H9 (cell line): ENCODE results near the gene MB. TPM values are rescaled to one million over a fixed set of nuclear protein-coding genes. Genes with fewer than 3 reads are reported as not detected.

Experiments
- DNase-seq: peaks from one replicate; pipeline ENCODE4 v3.0.0-alpha.2; 2017
- H2AFZ ChIP-seq: one replicate; pipeline ENCODE4 v1.6.1; 2013; ENCODE audit warnings: mild to moderate bottlenecking, low read length, control low read depth, moderate library complexity
- H2AK5ac ChIP-seq: 2 replicates; pipeline ENCODE4 v1.6.1; 2013; ENCODE audit warnings: low read length, control low read depth, mixed read lengths; ENCODE audit not compliant: insufficient read length
- H2BK120ac ChIP-seq: one replicate; pipeline ENCODE4 v1.6.1; 2013; ENCODE audit warnings: low read depth, mild to moderate bottlenecking, low read length, control low read depth, inconsistent platforms; ENCODE audit not compliant: poor library complexity, severe bottlenecking
- H2BK12ac ChIP-seq: 2 replicates; pipeline ENCODE4 v1.6.1; 2013; ENCODE audit warnings: low read length, control low read depth, mixed read lengths, low read depth; ENCODE audit not compliant: insufficient read length
- H2BK15ac ChIP-seq: 2 replicates; pipeline ENCODE4 v1.6.1; 2013; ENCODE audit warnings: low read depth, low read length, control low read depth
- H2BK20ac ChIP-seq: one replicate; pipeline ENCODE4 v1.6.1; 2013; ENCODE audit warnings: low read depth, mild to moderate bottlenecking, low read length, control low read depth, inconsistent platforms; ENCODE audit not compliant: poor library complexity, severe bottlenecking
- H2BK5ac ChIP-seq: 2 replicates; pipeline ENCODE4 v1.6.1; 2013; ENCODE audit warnings: low read length, control low read depth, mixed read lengths; ENCODE audit not compliant: insufficient read length
- H3K14ac ChIP-seq: 2 replicates; pipeline ENCODE4 v1.6.1; 2013; ENCODE audit warnings: low read length, control low read depth; ENCODE audit not compliant: insufficient read depth
- H3K18ac ChIP-seq: 2 replicates; pipeline ENCODE4 v1.6.1; 2013; ENCODE audit warnings: low read depth, mild to moderate bottlenecking, mixed read lengths, low read length, control low read depth; ENCODE audit not compliant: insufficient read length
- H3K23ac ChIP-seq: 2 replicates; pipeline ENCODE4 v1.6.1; 2013; ENCODE audit warnings: low read length, control low read depth, mixed read lengths, low read depth; ENCODE audit not compliant: insufficient read length
- H3K23me2 ChIP-seq: 2 replicates; pipeline ENCODE4 v1.6.1; 2013; ENCODE audit warnings: low read depth, mild to moderate bottlenecking, mixed read lengths, low read length, control low read depth; ENCODE audit not compliant: insufficient read length, poor library complexity, severe bottlenecking
- H3K27ac ChIP-seq: 2 replicates; pipeline ENCODE4 v1.5.1; 2013; ENCODE audit warnings: low read length, control low read depth, mixed read lengths, low read depth; ENCODE audit not compliant: insufficient read length
- H3K27me3 ChIP-seq: 2 replicates; pipeline ENCODE4 v1.6.1; 2013; ENCODE audit warnings: low read length, control low read depth, inconsistent platforms; ENCODE audit not compliant: insufficient read depth
- H3K4ac ChIP-seq: 2 replicates; pipeline ENCODE4 v1.6.1; 2013; ENCODE audit warnings: low read depth, mild to moderate bottlenecking, control low read depth, inconsistent platforms, low read length, moderate library complexity
- H3K4me1 ChIP-seq: 2 replicates; pipeline ENCODE4 v1.6.1; 2013; ENCODE audit warnings: low read length, control low read depth, inconsistent platforms; ENCODE audit not compliant: insufficient read depth
- H3K4me2 ChIP-seq: 2 replicates; pipeline ENCODE4 v1.6.1; 2013; ENCODE audit warnings: low read length, control low read depth, mixed read lengths; ENCODE audit not compliant: insufficient read length, insufficient read depth
- H3K56ac ChIP-seq: 2 replicates; pipeline ENCODE4 v1.6.1; 2013; ENCODE audit warnings: low read depth, mild to moderate bottlenecking, mixed read lengths, low read length, control low read depth; ENCODE audit not compliant: insufficient read length
- H3K79me1 ChIP-seq: 2 replicates; pipeline ENCODE4 v1.6.1; 2013; ENCODE audit warnings: low read depth, mild to moderate bottlenecking, moderate library complexity, low read length, control low read depth, inconsistent platforms; ENCODE audit not compliant: insufficient read depth, poor library complexity, severe bottlenecking
- H3K79me2 ChIP-seq: 2 replicates; pipeline ENCODE4 v1.6.1; 2013; ENCODE audit warnings: low read length, control low read depth, inconsistent platforms; ENCODE audit not compliant: insufficient read depth
- H3K9ac ChIP-seq: 2 replicates; pipeline ENCODE4 v1.6.1; 2013; ENCODE audit warnings: low read length, control low read depth, mixed read lengths; ENCODE audit not compliant: insufficient read length; ENCODE audit errors: extremely low read depth
- H3K9me3 ChIP-seq: one replicate; pipeline ENCODE4 v1.6.1; 2013; ENCODE audit warnings: low read depth, low read length, inconsistent platforms; ENCODE audit not compliant: control insufficient read depth
- H3T11ph ChIP-seq: one replicate; pipeline ENCODE4 v1.6.1; 2013; ENCODE audit warnings: mild to moderate bottlenecking, low read length, control low read depth, inconsistent platforms
- H4K20me1 ChIP-seq: one replicate; pipeline ENCODE4 v1.6.1; 2013; ENCODE audit not compliant: control insufficient read depth, insufficient read length, insufficient read depth
- H4K5ac ChIP-seq: 2 replicates; pipeline ENCODE4 v1.6.1; 2013; ENCODE audit warnings: low read depth, mild to moderate bottlenecking, mixed read lengths, low read length, control low read depth; ENCODE audit not compliant: insufficient read length
- H4K8ac ChIP-seq: replicated peaks from 2 replicates; pipeline ENCODE4 v1.6.1; 2013; ENCODE audit warnings: low read length, control low read depth, mixed read lengths, low read depth; ENCODE audit not compliant: insufficient read length
- H4K91ac ChIP-seq: 2 replicates; pipeline ENCODE4 v1.6.1; 2013; ENCODE audit warnings: low read depth, mild to moderate bottlenecking, moderate library complexity, mixed read lengths, low read length, control low read depth; ENCODE audit not compliant: insufficient read length
- H3K27ac Mint-ChIP-seq, 3 experiments: 2 replicates in 2 of 3; 3 replicates in 1 of 3; pipeline ENCODE4 v1.8.0; 2020 to 2021; ENCODE audit warnings: mixed read lengths in 3 of 3, mild to moderate bottlenecking in 1 of 3, moderate library complexity in 1 of 3
- H3K27me3 Mint-ChIP-seq: 2 replicates; pipeline ENCODE4 v1.8.0; 2021; ENCODE audit warnings: low read depth, mild to moderate bottlenecking, moderate library complexity, mixed read lengths
- H3K36me3 Mint-ChIP-seq, 3 experiments: 2 replicates in 2 of 3; 3 replicates in 1 of 3; pipeline ENCODE4 v1.8.0; 2020 to 2021; ENCODE audit warnings: low read depth in 3 of 3, mixed read lengths in 3 of 3; ENCODE audit not compliant: insufficient read depth in 1 of 3
- H3K4me1 Mint-ChIP-seq, 2 experiments: 2 replicates each; pipeline ENCODE4 v1.8.0; 2020; ENCODE audit warnings: mixed read lengths in 2 of 2
- H3K4me3 Mint-ChIP-seq, 2 experiments: 2 replicates in 1 of 2; 3 replicates in 1 of 2; pipeline ENCODE4 v1.8.0; 2020 to 2021; ENCODE audit warnings: mild to moderate bottlenecking in 2 of 2, mixed read lengths in 2 of 2, moderate library complexity in 1 of 2
- H3K9me3 Mint-ChIP-seq, 2 experiments: 2 replicates in 1 of 2; 3 replicates in 1 of 2; pipeline ENCODE4 v1.8.0; 2020; ENCODE audit warnings: mild to moderate bottlenecking in 2 of 2, mixed read lengths in 2 of 2, moderate library complexity in 1 of 2
- WGBS: extraction: QIAGEN DNeasy Blood & Tissue Kit; methylation state at CpG from one replicate; pipeline ENCODE4 v1.1.7; 2013; ENCODE audit warnings: missing lambda C conversion rate, low lambda C conversion rate, mixed read lengths; ENCODE audit not compliant: insufficient read length; ENCODE audit errors: extremely low coverage; 5-methylcytosine and 5-hydroxymethylcytosine counted together
- total RNA-seq: library from RNA; stranded (reverse); gene quantifications from 2 replicates; pipeline ENCODE4 v1.2.1, GENCODE V29; 2021
- TF ChIP-seq, protein P1 (sequence below): fragments of 200-600 bp; sonication (generic); conservative IDR thresholded peaks from 3 replicates; pipeline ENCODE4 v1.8.0; 2021; ENCODE audit warnings: antibody characterized with exemption, mild to moderate bottlenecking

MB gene
- total RNA-seq, 1 experiment from 2014 or later = 0.55 TPM

DNA sequence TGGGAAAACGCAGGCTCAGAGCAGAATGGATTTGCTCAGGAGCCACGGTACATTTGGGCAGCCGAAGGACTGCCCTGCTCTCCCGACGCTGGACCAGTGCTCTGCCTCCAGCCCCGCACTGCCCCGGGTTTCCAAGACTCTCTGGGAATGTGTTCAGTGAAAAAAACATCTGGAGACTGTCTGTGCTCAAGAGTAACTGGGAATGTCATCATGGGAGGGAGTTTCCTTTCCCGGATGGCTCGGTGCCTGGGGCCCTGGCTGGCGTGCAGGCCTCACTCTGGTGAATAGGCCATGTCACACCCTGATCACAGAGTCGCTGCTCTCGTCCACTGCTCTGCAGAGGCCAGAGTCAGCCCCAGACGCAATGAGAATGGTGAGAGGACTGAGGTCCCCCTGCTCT is 21.3 kb upstream of the MB start:
- peaks cover 2 to 4% of the 10 kb centered on the region in 2 experiments; a peak in 1 of 5 replicates for H3K9me3 Mint-ChIP-seq
- peaks cover 49 to 57% of the 10 kb centered on the region in 2 experiments for H3K4me1 Mint-ChIP-seq
- H4K5ac ChIP-seq = no peak overlapping the region
- H3K9ac ChIP-seq = no peak overlapping the region
- H4K8ac ChIP-seq = no peak overlapping the region
- no peak overlapping the region for H2AK5ac ChIP-seq
- TF ChIP-seq, protein P1, sequence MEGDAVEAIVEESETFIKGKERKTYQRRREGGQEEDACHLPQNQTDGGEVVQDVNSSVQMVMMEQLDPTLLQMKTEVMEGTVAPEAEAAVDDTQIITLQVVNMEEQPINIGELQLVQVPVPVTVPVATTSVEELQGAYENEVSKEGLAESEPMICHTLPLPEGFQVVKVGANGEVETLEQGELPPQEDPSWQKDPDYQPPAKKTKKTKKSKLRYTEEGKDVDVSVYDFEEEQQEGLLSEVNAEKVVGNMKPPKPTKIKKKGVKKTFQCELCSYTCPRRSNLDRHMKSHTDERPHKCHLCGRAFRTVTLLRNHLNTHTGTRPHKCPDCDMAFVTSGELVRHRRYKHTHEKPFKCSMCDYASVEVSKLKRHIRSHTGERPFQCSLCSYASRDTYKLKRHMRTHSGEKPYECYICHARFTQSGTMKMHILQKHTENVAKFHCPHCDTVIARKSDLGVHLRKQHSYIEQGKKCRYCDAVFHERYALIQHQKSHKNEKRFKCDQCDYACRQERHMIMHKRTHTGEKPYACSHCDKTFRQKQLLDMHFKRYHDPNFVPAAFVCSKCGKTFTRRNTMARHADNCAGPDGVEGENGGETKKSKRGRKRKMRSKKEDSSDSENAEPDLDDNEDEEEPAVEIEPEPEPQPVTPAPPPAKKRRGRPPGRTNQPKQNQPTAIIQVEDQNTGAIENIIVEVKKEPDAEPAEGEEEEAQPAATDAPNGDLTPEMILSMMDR = no peak
- no peak overlapping the region for H3K23ac ChIP-seq
- no peak overlapping the region for H3T11ph ChIP-seq
- DNase-seq = no peak
- no peaks in the 10 kb centered on the region for H3K79me2 ChIP-seq
- H3K79me1 ChIP-seq = no peaks in the 10 kb centered on the region
- H3K27ac ChIP-seq = no peak overlapping the region
- WGBS = no CpG with 5 or more reads among the region's 13 CpGs
- H2BK120ac ChIP-seq = no peak overlapping the region
- peaks cover 2% of the 10 kb centered on the region for H3K27me3 Mint-ChIP-seq
- no peaks in the 10 kb centered on the region for H3K23me2 ChIP-seq
- no peak overlapping the region for H3K4me3 Mint-ChIP-seq
- no peak overlapping the region for H3K56ac ChIP-seq
- no peak overlapping the region for H3K18ac ChIP-seq
- H3K9me3 ChIP-seq = no peaks in the 10 kb centered on the region
- H3K27me3 ChIP-seq = no peaks in the 10 kb centered on the region
- no peak overlapping the region for H2BK15ac ChIP-seq
- H2BK12ac ChIP-seq = no peak overlapping the region
- no peak overlapping the region; a peak in 1 of 7 replicates for H3K27ac Mint-ChIP-seq
- H4K91ac ChIP-seq = no peak overlapping the region
- no peaks in the 10 kb centered on the region; a peak in 1 of 7 replicates for H3K36me3 Mint-ChIP-seq
- no peak overlapping the region for H3K4ac ChIP-seq
- H2AFZ ChIP-seq = no peak overlapping the region
- no peak overlapping the region for H3K4me2 ChIP-seq
- H2BK20ac ChIP-seq = no peak overlapping the region
- H2BK5ac ChIP-seq = no peak overlapping the region
- peaks cover 2% of the 10 kb centered on the region; the same call in 1 of the 2 replicates for H3K4me1 ChIP-seq
- no peaks in the 10 kb centered on the region for H4K20me1 ChIP-seq
- no peak overlapping the region; the same call in 1 of the 2 replicates for H3K14ac ChIP-seq
